ENCODE measurements around the gene ACSBG1. TPM values are rescaled to one million over a fixed set of nuclear protein-coding genes. Genes with fewer than 3 reads are reported as not detected.
"Not testable (repeated sequence)": the region's sequence is repeated elsewhere in the genome, so short reads cannot be mapped to it uniquely, and the experiment has no call there.

Gene ACSBG1
- total and polyA plus RNA-seq, 7 donors: 0.23 to 3.9 (median 1.3) TPM

- TF ChIP-seq EP300 (IDR thresholded peaks at IDR 0.05) (no peak), POLR2A (IDR thresholded peaks at IDR 0.05) (no peak), POLR2AphosphoS5 (IDR thresholded peaks at IDR 0.05) (no peak)
- TF ChIP-seq, protein P1, sequence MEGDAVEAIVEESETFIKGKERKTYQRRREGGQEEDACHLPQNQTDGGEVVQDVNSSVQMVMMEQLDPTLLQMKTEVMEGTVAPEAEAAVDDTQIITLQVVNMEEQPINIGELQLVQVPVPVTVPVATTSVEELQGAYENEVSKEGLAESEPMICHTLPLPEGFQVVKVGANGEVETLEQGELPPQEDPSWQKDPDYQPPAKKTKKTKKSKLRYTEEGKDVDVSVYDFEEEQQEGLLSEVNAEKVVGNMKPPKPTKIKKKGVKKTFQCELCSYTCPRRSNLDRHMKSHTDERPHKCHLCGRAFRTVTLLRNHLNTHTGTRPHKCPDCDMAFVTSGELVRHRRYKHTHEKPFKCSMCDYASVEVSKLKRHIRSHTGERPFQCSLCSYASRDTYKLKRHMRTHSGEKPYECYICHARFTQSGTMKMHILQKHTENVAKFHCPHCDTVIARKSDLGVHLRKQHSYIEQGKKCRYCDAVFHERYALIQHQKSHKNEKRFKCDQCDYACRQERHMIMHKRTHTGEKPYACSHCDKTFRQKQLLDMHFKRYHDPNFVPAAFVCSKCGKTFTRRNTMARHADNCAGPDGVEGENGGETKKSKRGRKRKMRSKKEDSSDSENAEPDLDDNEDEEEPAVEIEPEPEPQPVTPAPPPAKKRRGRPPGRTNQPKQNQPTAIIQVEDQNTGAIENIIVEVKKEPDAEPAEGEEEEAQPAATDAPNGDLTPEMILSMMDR (IDR thresholded peaks at IDR 0.05): no peak
- Histone ChIP-seq H3K4me1 (peaks cover 0 to 32% (median 24%) of the 10 kb centered on the region in 4 donors), H3K4me3 (no peak overlapping the region), H3K27me3 (no peaks in the 10 kb centered on the region), H3K36me3 (peaks cover 0 to 37% (median 16%) of the 10 kb centered on the region in 4 donors), H3K27ac (peak overlapping the region in 3 of 4 donors; percentile 36 to 57 (median 55)), H3K9me3 (no peaks in the 10 kb centered on the region)
- 87 to 94% methylated on average over 3 of the region's 3 CpGs for WGBS, 2 donors
- intact Hi-C loops (cut with DNase I): no loop called here
- no peak for DNase-seq
Observed at GRCh38 chr15:78154955-78155354, 79.4 kb downstream of the ACSBG1 start.

DNA sequence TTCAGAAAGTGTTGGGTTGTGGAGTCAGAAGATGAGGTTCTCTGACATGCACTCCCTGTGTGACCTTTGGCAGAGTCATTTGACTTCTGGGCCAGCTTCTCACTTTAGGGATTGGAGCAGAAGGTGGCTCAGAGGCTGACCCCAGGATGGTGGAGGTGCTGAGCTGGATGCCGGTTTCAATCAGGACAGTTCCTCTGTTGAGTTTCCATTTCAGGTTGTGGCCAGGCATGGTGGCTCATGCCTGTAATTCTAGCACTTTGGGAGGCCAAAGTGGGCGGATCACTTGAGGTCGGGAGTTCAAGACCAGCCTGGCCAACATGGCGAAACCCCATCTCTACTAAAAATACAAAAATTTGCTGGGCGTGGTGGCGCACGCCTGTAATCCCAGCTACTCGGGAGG lies 83.3 kb downstream of the ACSBG1 start:
- H3K9me3 ChIP-seq; H3K36me3 ChIP-seq; DNase-seq; H3K27me3 ChIP-seq; H3K27ac ChIP-seq; intact Hi-C loops (cut with DNase I); H3K4me3 ChIP-seq: not testable (repeated sequence)
- 96% methylated on average over 8 of the region's 8 CpGs for WGBS, 2 donors
- H3K4me1 ChIP-seq: peaks cover 0 to 40% (median 33%) of the 10 kb centered on the region in 4 donors

DNA sequence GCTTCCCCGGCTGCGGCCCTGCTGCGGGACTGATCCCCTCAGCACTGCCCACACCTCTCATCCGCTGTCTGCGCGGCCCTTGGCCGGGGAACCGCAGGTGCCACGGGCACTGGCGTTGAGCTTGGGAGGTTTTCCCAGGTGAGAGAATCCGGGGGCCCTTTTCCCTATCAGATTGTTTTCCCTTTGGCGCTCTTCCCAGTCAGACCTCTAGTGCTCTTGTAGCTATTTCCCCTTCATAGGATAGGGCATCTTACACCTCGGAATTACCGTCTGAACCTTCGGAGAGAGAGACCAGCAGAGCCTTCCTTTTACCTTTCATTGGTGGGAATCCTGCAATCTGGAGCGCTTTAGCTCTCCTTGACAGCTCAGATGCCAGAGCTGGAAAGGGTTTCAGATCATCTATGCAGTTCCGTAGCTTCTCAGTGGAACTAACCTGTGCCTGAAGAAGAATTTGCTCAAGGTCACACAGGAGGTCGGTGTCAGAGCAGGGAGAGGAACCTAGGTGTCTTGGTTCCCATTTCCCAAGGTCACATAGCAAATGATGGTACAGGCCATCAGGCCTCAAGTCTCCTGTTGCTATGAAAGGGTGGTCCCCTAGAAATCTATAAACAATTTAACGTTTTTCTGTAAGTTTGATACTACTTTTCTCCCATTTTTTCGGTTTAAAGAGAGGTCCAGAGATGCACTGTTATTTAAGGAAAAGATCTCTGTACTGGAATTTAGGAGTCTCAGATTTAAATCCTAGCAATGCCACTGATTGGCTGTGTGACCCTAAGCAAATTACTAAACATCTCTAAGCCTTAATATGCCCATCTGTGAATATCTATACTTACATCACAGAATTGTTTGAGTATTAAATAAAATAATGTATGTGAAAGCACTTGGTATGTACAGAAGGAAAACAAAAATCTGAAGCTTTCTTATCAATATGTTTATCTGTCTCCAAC lies 84.3 kb downstream of the ACSBG1 start:
- peak overlapping the region; percentile 63 to 98 (median 78) for H3K4me3 ChIP-seq
- no peak for DNase-seq
- TF ChIP-seq POLR2AphosphoS5 (IDR thresholded peaks at IDR 0.05): no peak
- no peak for TF ChIP-seq EP300 (IDR thresholded peaks at IDR 0.05)
- TF ChIP-seq, protein P1 (IDR thresholded peaks at IDR 0.05): no peak
- no peak for TF ChIP-seq POLR2A (IDR thresholded peaks at IDR 0.05)
- intact Hi-C loops (cut with DNase I): loop anchor here (1.0 to 2.0 kb wide), 2 partner anchors 19 to 723 kb away; partner anchors contain the start of genes CIB2 and MORF4L1
- peaks cover 0 to 31% (median 25%) of the 10 kb centered on the region in 4 donors for H3K4me1 ChIP-seq
- H3K9me3 ChIP-seq: no peaks in the 10 kb centered on the region
- H3K27me3 ChIP-seq: no peaks in the 10 kb centered on the region
- peak overlapping the region; percentile 88 to 96 (median 91) for H3K27ac ChIP-seq
- 4 to 12% methylated on average over 20 of the region's 20 CpGs for WGBS, 2 donors
- H3K36me3 ChIP-seq: no peaks in the 10 kb centered on the region

GRCh38 chr15:78149068-78149804 lies 85.1 kb downstream of the ACSBG1 start, which contains the start of gene IDH3A:
Gene IDH3A, plus strand, starts transcription at chr15:78149362. Its CDS starts 42 bp downstream, at chr15:78149404.
- H3K4me3 ChIP-seq: peak within 1 kb of the TSS; percentile 63 to 98 (median 78)
- no peaks in the 10 kb centered on the region for H3K27me3 ChIP-seq
- intact Hi-C loops (cut with DNase I): loop anchor here (1.0 to 2.0 kb wide), 2 partner anchors 18 to 724 kb away; partner anchors contain the start of genes CIB2 and MORF4L1
- no peaks in the 10 kb centered on the region for H3K36me3 ChIP-seq
- 0% methylated on average over 79 of the region's 79 CpGs for WGBS, 2 donors
- TF ChIP-seq POLR2A (IDR thresholded peaks at IDR 0.05): peak; percentile 39 to 45
- peak; percentile 90 to 97 (median 95) for TF ChIP-seq POLR2AphosphoS5 (IDR thresholded peaks at IDR 0.05)
- TF ChIP-seq, protein P1 (IDR thresholded peaks at IDR 0.05): no peak
- DNase-seq: peak; percentile 100
- H3K4me1 ChIP-seq: peaks cover 0 to 28% (median 19%) of the 10 kb centered on the region in 4 donors
- H3K9me3 ChIP-seq: no peaks in the 10 kb centered on the region
- H3K27ac ChIP-seq: peak within 1 kb of the TSS; percentile 88 to 96 (median 91)
